Measurements from ENCODE around the gene MORN4.
"Not testable (repeated sequence)": the region's sequence is repeated elsewhere in the genome, so short reads cannot be mapped to it uniquely, and the experiment has no call there.

The MORN4 gene

DNA sequence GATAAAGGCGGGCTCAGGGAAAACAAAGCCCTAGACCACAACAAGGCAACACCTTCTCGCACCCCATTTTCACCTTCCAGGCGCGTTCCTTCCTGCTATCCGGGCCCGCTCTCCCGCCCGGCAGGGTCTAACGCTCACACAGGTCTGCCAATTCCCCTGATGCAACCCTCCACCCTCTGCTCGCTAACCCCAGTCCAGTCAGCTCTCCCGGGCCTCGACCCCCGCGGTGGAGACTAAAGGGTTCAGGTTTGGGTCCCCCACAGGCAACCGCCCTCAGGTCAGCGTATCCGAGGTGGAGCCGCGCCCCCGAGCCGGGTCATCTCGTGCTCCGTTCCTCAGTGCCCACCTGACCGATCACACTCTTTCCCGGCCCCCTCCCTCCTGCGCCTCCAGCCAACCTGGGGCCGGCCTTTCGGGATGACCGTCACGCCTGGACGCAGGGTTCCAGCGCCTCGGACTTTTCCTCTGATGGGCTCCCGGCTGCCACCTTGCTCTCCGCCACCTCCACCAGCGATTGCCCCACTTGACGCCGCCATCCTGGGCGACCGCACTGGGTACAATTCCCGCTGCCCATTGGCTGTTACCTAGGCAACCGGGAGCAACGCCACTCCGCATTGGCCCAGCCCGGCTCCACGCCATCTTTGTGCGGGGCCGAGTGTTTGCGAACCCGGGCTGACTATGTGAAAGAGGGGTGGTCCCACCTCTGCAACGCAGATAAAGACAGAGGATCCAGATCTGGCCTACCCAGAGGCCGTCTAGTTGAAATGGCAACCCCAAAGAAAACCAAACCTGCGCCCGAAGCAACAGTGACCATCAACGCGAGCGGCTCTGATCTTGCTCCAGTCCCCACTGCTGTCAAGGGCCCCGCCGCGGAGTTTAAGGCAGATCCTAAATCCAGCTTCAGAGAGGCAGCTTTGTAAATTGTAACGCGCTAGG, at the start of gene MORN4:
Gene MORN4 (minus strand): TSS at position 552 of the 936 bp plus-strand sequence. CDS start 13,847 bp downstream, outside the sequence.
- DNase-seq (ENCODE audit: low read depth in 2 of 2) = peak; percentile 83 to 88

DNA sequence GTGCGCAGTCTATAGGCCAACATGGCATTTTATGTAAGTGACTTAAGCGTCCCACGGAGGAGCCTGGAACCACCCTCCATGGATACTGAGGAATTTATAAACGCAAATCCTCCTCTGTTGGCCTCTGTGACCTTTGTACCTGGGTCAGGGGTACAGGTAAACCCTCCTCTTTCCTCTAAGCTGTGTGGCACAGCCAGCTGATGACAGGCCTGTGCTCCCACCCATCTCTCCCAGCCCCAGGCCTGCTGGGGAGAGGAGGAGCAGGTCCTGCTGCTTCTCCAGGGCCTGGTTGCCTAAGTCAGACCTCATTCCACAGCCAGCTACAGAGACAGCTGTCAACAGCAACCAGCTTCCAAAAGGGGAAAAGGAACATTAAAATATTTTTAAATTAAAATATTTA, 48.7 kb upstream of the MORN4 start:
- DNase-seq (ENCODE audit: low read depth in 2 of 2) = no peak

DNA sequence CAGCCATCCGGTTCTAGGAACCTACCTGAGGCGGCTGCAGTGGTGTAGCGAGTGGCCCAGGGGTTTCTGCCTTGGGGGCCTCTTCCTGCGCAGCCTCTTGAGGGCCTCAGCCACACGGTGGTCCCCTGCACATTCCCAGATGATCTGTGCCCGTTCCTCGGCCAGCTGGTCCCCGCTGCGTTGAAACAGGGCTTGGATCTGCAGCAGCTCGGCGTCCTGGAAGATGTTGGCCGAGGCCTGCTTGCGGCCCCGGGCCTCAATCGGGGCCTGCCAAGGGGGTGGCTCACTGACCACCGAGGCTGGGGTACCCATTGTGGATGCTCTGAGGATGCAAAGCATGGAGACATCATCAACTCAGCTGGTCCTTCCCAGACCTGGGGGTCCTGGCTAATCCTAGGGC, 46.3 kb upstream of the MORN4 start:
- DNase-seq (ENCODE audit: low read depth in 2 of 2) = no peak

DNA sequence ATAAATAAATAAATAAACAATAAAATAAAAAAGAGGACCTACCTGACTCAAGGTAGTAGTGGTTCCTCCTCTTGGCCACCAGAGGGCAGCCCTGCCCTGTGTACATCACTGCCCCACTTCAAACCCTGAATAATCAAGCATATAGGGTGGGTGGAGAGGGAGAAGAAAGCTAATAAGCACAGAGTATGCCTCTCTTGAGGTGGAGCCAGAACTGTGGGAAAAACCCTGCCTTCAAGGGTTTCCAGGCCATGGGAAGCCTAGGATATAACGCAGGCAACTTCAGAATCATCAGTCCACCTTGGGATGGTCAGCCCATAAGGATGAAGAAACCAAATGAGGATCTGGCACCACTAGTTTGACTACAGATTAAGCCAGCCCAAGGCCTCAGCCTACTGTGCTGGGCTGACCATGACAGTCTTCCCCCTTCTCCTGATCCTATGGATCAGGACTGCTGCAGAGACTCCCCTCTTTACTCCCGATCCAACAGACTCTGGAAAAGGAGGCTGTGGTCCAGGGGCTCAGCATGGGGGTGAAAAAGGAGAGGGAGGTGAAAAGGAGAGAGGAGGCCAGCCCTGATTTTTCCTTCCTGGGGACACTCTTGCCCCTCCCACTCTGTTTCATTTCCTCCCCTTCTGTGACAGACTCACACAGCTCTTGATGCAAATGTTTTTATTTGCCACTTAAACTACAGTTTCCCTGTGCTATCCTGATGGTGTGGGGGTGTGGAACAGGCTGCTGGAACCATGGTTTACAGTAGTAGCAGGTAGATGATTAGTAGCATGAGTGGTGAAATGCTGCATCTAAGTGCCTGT, 43.7 kb upstream of the MORN4 start:
- DNase-seq (ENCODE audit: low read depth in 2 of 2) = peak in 1 of 2 donors; percentile 28

DNA sequence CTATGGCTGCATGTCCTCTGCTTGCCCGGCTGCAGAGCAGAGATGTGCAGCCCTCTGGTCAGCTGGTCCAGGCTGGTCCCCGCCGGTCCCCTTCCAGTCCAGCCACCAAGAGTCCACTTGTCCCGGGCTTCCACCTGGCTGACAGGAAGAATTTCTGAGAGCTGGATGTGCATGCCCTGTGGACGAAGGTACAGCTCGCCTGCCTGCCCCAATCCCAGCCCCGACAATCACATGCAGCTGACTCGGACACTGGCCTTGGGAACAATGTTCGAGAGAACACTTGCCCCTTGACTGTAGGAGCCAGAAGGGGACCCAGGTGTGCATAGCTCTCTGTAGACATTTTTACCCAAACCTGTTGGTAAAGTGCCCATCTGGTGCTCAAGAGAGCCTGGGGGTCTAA, 41.9 kb upstream of the MORN4 start:
- no peak for DNase-seq (ENCODE audit: low read depth in 2 of 2)

- no peak for DNase-seq (ENCODE audit: low read depth in 2 of 2)
These were observed 40.6 kb upstream of the MORN4 start for GRCh38 chr10:97673736-97674525.

DNA sequence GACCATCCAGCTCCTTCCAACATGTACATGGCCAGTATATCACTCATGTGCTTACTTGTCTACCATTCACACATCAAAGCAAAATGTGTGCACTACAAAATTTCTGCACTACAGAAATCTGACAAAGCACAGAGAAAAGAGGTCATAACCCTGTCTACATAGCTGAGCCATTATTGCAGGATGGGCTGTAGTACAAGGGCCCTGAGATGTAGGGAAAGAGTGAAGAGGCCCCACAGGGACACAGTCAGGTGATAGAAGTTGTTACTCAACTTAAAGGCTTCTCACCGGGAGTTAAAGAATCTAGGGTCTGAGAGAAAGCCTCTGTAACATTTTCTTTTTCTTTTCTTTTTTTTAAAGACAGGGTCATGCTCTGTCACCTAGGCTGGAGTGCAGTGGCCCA, 36.3 kb upstream of the MORN4 start:
- no peak for DNase-seq (ENCODE audit: low read depth in 2 of 2)

DNA sequence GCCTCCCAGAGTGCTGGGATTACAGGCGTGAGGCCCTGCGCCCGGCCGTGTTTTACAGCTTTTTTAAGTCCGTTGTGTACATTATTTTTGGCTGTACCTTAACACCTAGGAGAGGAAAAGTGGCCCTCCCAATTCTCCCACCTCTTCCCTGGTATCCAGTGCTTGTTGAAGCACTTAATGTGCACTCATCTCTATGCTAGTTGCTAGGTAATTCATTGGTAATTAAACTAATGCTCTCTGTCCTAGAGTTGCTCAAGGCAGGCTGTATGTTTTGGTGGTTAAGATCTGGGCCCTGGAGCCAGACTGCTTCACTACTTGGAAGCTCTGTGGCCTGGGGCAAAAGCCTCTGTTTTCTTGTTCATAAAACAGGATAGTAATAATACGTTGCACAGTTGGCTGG, 34.2 kb upstream of the MORN4 start:
- no peak for DNase-seq (ENCODE audit: low read depth in 2 of 2)

DNA sequence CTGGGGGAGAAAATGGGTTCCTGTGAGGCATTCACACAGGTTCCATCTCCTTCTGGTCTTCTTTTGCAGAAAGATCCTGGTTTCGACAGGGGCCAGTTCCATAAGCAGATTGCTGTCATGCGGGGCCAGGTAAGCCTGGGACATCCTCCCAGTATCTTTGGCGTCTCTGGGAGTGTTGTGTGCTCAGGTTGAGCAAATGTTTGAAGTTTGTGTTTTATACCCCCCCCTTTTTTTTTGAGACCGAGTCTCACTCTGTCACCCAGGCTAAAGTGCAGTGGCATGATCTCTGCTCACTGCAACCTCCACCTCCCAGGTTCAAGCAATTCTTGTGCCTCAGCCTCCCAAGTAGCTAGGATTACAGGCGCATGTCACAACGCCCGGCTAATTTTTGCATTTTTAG, 33.7 kb upstream of the MORN4 start:
- no peak for DNase-seq (ENCODE audit: low read depth in 2 of 2)

GRCh38 chr10:97664282-97664850, 31.1 kb upstream of the MORN4 start:
- DNase-seq (ENCODE audit: low read depth in 2 of 2) = no peak

DNA sequence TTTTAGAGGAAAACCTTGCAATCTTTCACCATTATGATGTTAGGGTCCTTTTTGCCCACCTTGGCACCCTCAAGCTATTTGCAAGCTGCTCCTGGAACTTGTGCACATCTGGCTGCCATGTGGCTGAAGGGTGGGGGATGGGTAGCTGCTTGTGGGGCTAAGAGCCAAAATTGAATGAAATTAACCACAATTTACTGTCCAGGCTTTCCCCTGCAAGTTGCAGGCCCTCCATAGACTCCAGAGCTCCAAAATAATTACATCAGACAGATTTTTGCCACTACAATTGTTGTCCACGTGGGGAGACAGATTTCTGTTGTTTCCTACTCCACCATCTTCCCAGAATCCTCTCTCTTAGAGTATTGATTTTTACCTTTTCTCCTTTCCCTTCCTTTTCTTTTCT, 26.3 kb upstream of the MORN4 start:
- DNase-seq (ENCODE audit: low read depth in 2 of 2) = no peak

DNA sequence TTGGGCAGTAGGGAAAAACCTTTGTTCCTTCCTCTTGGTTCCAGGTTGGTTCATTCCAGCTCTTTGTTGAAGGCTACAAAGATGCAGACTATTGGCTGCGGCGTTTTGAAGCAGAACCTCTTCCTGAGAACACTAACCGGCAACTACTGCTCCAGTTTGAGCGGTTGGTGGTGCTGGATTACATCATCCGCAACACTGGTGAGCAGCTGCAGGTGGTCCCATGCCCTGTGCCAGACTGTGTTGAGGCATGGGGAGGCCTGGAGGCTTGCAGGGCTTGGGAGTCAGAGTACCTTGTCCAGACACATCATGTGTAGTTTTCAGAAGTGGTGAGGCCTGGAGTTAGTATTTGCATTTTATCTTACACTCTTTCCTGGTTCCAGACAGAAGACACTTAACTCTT, 23.5 kb upstream of the MORN4 start:
- DNase-seq (ENCODE audit: low read depth in 2 of 2) = no peak

- no peak for DNase-seq (ENCODE audit: low read depth in 2 of 2)
These were observed 18.5 kb upstream of the MORN4 start for GRCh38 chr10:97651773-97652172.

DNA sequence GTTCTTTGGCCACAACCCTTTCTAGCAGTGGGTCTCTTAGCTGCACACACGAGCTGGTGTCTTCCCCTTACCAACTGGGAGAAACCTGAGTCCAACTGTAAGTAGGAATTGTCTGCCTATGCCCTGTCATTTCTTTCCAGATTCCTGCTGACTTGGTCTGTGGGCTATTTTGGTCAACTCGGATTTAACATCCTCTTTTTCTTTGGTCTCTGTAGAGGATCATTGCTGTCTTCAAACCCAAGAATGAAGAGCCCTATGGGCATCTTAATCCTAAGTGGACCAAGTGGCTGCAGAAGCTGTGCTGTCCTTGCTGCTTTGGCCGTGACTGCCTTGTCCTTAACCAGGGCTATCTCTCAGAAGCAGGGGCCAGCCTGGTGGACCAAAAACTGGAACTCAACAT, 17.4 kb upstream of the MORN4 start:
- DNase-seq (ENCODE audit: low read depth in 2 of 2) = no peak

- not testable (repeated sequence) for DNase-seq (ENCODE audit: low read depth in 2 of 2)
These were observed 16.1 kb upstream of the MORN4 start for GRCh38 chr10:97649405-97649750.

GRCh38 chr10:97648562-97649404, 15.5 kb upstream of the MORN4 start:
- peak; percentile 2 to 23 for DNase-seq (ENCODE audit: low read depth in 2 of 2)

GRCh38 chr10:97647556-97647955, 14.3 kb upstream of the MORN4 start:
- no peak for DNase-seq (ENCODE audit: low read depth in 2 of 2)

DNA sequence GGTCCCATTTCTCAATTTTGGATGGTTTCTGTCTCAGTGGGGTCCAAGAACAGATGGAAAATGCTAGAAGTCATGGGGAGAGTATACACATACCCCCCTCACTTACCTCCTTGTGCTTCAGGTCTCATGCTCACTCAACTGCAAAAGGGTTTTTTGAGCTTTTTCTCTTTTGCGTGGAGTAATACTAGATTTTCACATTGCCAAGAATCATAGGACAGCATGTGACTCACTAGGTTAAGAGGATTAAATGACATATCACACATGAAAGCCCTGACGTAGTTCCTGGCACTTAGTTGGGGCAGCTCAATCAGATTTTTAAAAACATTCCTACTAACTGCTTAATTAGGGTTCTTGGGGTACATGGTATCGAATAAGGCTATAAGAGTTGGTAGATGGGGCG, 11.6 kb upstream of the MORN4 start:
- DNase-seq (ENCODE audit: low read depth in 2 of 2) = no peak

- DNase-seq (ENCODE audit: low read depth in 2 of 2) = no peak
These were observed 10.2 kb upstream of the MORN4 start for GRCh38 chr10:97643441-97643985.

GRCh38 chr10:97642471-97643159, 9.3 kb upstream of the MORN4 start:
- DNase-seq (ENCODE audit: low read depth in 2 of 2) = not testable (repeated sequence)
